Osteocyte (in vitro differentiated cells): Measurements from ENCODE around the gene DPP6. TPM values are rescaled to one million over a fixed set of nuclear protein-coding genes. Genes with fewer than 3 reads are reported as not detected.

Experiments used
- DNase-seq: peaks from one replicate; pipeline ENCODE4 v3.0.0; 2021; ENCODE audit warnings: mixed read lengths; ENCODE audit not compliant: unreplicated experiment; ENCODE audit errors: extremely low spot score
- H3K27ac Mint-ChIP-seq: one replicate; pipeline ENCODE4 v1.8.0; 2021; ENCODE audit warnings: mild to moderate bottlenecking, mixed read lengths; ENCODE audit not compliant: unreplicated experiment
- H3K27me3 Mint-ChIP-seq: one replicate; pipeline ENCODE4 v1.8.0; 2021; ENCODE audit warnings: mixed read lengths; ENCODE audit not compliant: unreplicated experiment
- H3K36me3 Mint-ChIP-seq: one replicate; pipeline ENCODE4 v1.8.0; 2021; ENCODE audit warnings: mixed read lengths; ENCODE audit not compliant: unreplicated experiment
- H3K4me1 Mint-ChIP-seq: one replicate; pipeline ENCODE4 v1.8.0; 2021; ENCODE audit warnings: mixed read lengths; ENCODE audit not compliant: unreplicated experiment
- H3K4me3 Mint-ChIP-seq: one replicate; pipeline ENCODE4 v1.8.0; 2021; ENCODE audit warnings: mild to moderate bottlenecking, moderate library complexity, mixed read lengths; ENCODE audit not compliant: unreplicated experiment
- H3K9me3 Mint-ChIP-seq: one replicate; pipeline ENCODE4 v1.8.0; 2021; ENCODE audit warnings: mixed read lengths; ENCODE audit not compliant: unreplicated experiment
- CTCF ChIP-seq: fragments of 200-600 bp; sonication (generic); IDR thresholded peaks from 2 replicates; pipeline ENCODE4 v1.5.0; 2021; ENCODE audit warnings: antibody characterized with exemption, mild to moderate bottlenecking, moderate library complexity
- total RNA-seq: library from RNA; stranded (reverse); gene quantifications from 2 replicates; pipeline ENCODE4 v1.2.1, GENCODE V29; 2021

Gene DPP6
- total RNA-seq, 1 donor from 2014 or later: not detected

GRCh38 chr7:154627646-154628290 lies 575.6 kb downstream of the DPP6 start:
- Mint-ChIP-seq H3K36me3 (no peaks in the 10 kb centered on the region), H3K27ac (no peak overlapping the region), H3K4me3 (no peak overlapping the region), H3K27me3 (no peaks in the 10 kb centered on the region), H3K4me1 (no peaks in the 10 kb centered on the region), H3K9me3 (peaks cover 51% of the 10 kb centered on the region)
- DNase-seq: no peak
- TF ChIP-seq CTCF: no peak

GRCh38 chr7:154628556-154628955 lies 576.4 kb downstream of the DPP6 start:
- Mint-ChIP-seq H3K36me3 (no peaks in the 10 kb centered on the region), H3K4me1 (no peaks in the 10 kb centered on the region), H3K27ac (no peak overlapping the region), H3K9me3 (peaks cover 51% of the 10 kb centered on the region), H3K27me3 (no peaks in the 10 kb centered on the region), H3K4me3 (no peak overlapping the region)
- TF ChIP-seq CTCF: no peak
- DNase-seq: no peak

GRCh38 chr7:154631162-154631561 lies 579.0 kb downstream of the DPP6 start:
- H3K27ac Mint-ChIP-seq: no peak overlapping the region

GRCh38 chr7:154633641-154634040 lies 581.4 kb downstream of the DPP6 start:
- DNase-seq: no peak
- Mint-ChIP-seq H3K4me1 (no peaks in the 10 kb centered on the region), H3K27ac (no peak overlapping the region), H3K36me3 (no peaks in the 10 kb centered on the region), H3K27me3 (no peaks in the 10 kb centered on the region), H3K4me3 (no peak overlapping the region), H3K9me3 (peaks cover 68% of the 10 kb centered on the region)
- no peak for TF ChIP-seq CTCF

More at GRCh38 chr7:154631162-154631561, 579.0 kb downstream of the DPP6 start:
- H3K36me3 Mint-ChIP-seq: no peaks in the 10 kb centered on the region
- H3K4me3 Mint-ChIP-seq: no peak overlapping the region
- TF ChIP-seq CTCF: no peak
- H3K9me3 Mint-ChIP-seq: peaks cover 58% of the 10 kb centered on the region
- DNase-seq: no peak
- no peaks in the 10 kb centered on the region for H3K27me3 Mint-ChIP-seq
- H3K4me1 Mint-ChIP-seq: no peaks in the 10 kb centered on the region

- no peaks in the 10 kb centered on the region for H3K4me1 Mint-ChIP-seq
- no peak for TF ChIP-seq CTCF
- H3K9me3 Mint-ChIP-seq: peaks cover 46% of the 10 kb centered on the region
- H3K27me3 Mint-ChIP-seq: no peaks in the 10 kb centered on the region
- H3K27ac Mint-ChIP-seq: no peak overlapping the region
- H3K4me3 Mint-ChIP-seq: no peak overlapping the region
- DNase-seq: peak; percentile 23
- H3K36me3 Mint-ChIP-seq: no peaks in the 10 kb centered on the region
Observed at GRCh38 chr7:154638286-154638685, 586.1 kb downstream of the DPP6 start.
